GM19043 (cell line): Measurements from ENCODE around the gene CCDC88A.
"Not testable (repeated sequence)": the region's sequence is repeated elsewhere in the genome, so short reads cannot be mapped to it uniquely, and the experiment has no call there.

Experiments
- ATAC-seq: cut with Tn5 transposase; IDR thresholded peaks from one replicate; pipeline ENCODE4 v1.9.1; 2021; ENCODE audit warnings: low read depth; ENCODE audit not compliant: unreplicated experiment

Gene CCDC88A

GRCh38 chr2:55391615-55392242 is 27.9 kb downstream of the CCDC88A start:
- no peak for ATAC-seq

GRCh38 chr2:55391155-55391554 is 28.5 kb downstream of the CCDC88A start:
- no peak for ATAC-seq

- ATAC-seq, result not testable (repeated sequence)
These were observed 34.1 kb downstream of the CCDC88A start for GRCh38 chr2:55385516-55385915.

- no peak for ATAC-seq
These were observed 34.9 kb downstream of the CCDC88A start for GRCh38 chr2:55384786-55385185.

- no peak for ATAC-seq
These were observed 48.3 kb downstream of the CCDC88A start for GRCh38 chr2:55371376-55371775.

- ATAC-seq, result no peak
These were observed 49.4 kb downstream of the CCDC88A start for GRCh38 chr2:55370208-55370607.

GRCh38 chr2:55365303-55365702 is 54.4 kb downstream of the CCDC88A start:
- ATAC-seq, result no peak

GRCh38 chr2:55364189-55365055 is 55.2 kb downstream of the CCDC88A start:
- ATAC-seq, result no peak

GRCh38 chr2:55363636-55364035 is 56.0 kb downstream of the CCDC88A start:
- no peak for ATAC-seq

- ATAC-seq, result peak; percentile 50
These were observed 58.0 kb downstream of the CCDC88A start for GRCh38 chr2:55361465-55362189.

GRCh38 chr2:55358451-55358850 is 61.2 kb downstream of the CCDC88A start:
- ATAC-seq, result no peak

GRCh38 chr2:55357927-55358326 is 61.7 kb downstream of the CCDC88A start:
- no peak for ATAC-seq

GRCh38 chr2:55357164-55357563 is 62.5 kb downstream of the CCDC88A start:
- no peak for ATAC-seq

- ATAC-seq, result not testable (repeated sequence)
These were observed 63.5 kb downstream of the CCDC88A start for GRCh38 chr2:55356136-55356535.

- no peak for ATAC-seq
These were observed 64.2 kb downstream of the CCDC88A start for GRCh38 chr2:55355451-55355850.

- no peak for ATAC-seq
These were observed 68.0 kb downstream of the CCDC88A start for GRCh38 chr2:55351672-55352071.

- no peak for ATAC-seq
These were observed 74.6 kb downstream of the CCDC88A start for GRCh38 chr2:55345064-55345463.

GRCh38 chr2:55338268-55338667 is 81.4 kb downstream of the CCDC88A start:
- ATAC-seq, result no peak

GRCh38 chr2:55334728-55335127 is 84.9 kb downstream of the CCDC88A start:
- no peak for ATAC-seq

GRCh38 chr2:55330541-55331297 is 88.9 kb downstream of the CCDC88A start:
- ATAC-seq, result no peak
